ENCODE results near the gene CNN2.

The CNN2 gene

GRCh38 chr19:1041835-1042685, 15.7 kb downstream of the CNN2 start:
- H3K27me3 Mint-ChIP-seq (ENCODE audit: low read depth, poor library complexity) = peaks cover 3% of the 10 kb centered on the region
- peaks cover 29% of the 10 kb centered on the region for H3K4me1 Mint-ChIP-seq
- H3K4me3 Mint-ChIP-seq = no peak overlapping the region
- no peak overlapping the region for H3K27ac Mint-ChIP-seq
- no peak for DNase-seq
- peaks cover 18% of the 10 kb centered on the region for H3K36me3 Mint-ChIP-seq (ENCODE audit: low read depth)
- TF ChIP-seq, protein P1, sequence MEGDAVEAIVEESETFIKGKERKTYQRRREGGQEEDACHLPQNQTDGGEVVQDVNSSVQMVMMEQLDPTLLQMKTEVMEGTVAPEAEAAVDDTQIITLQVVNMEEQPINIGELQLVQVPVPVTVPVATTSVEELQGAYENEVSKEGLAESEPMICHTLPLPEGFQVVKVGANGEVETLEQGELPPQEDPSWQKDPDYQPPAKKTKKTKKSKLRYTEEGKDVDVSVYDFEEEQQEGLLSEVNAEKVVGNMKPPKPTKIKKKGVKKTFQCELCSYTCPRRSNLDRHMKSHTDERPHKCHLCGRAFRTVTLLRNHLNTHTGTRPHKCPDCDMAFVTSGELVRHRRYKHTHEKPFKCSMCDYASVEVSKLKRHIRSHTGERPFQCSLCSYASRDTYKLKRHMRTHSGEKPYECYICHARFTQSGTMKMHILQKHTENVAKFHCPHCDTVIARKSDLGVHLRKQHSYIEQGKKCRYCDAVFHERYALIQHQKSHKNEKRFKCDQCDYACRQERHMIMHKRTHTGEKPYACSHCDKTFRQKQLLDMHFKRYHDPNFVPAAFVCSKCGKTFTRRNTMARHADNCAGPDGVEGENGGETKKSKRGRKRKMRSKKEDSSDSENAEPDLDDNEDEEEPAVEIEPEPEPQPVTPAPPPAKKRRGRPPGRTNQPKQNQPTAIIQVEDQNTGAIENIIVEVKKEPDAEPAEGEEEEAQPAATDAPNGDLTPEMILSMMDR (IDR thresholded peaks at IDR 0.05) = no peak
- H3K9me3 Mint-ChIP-seq = no peaks in the 10 kb centered on the region

- H3K9me3 Mint-ChIP-seq = no peaks in the 10 kb centered on the region
- H3K27me3 Mint-ChIP-seq (ENCODE audit: low read depth, poor library complexity) = peaks cover 3% of the 10 kb centered on the region
- TF ChIP-seq, protein P1 (IDR thresholded peaks at IDR 0.05) = no peak
- DNase-seq = no peak
- no peak overlapping the region for H3K4me3 Mint-ChIP-seq
- H3K36me3 Mint-ChIP-seq (ENCODE audit: low read depth) = peaks cover 11% of the 10 kb centered on the region
- H3K27ac Mint-ChIP-seq = no peak overlapping the region
- H3K4me1 Mint-ChIP-seq = peaks cover 29% of the 10 kb centered on the region
Observed at GRCh38 chr19:1042689-1043511, 16.5 kb downstream of the CNN2 start.

GRCh38 chr19:1045247-1045603, 18.8 kb downstream of the CNN2 start:
- H3K9me3 Mint-ChIP-seq = no peaks in the 10 kb centered on the region
- no peak overlapping the region for H3K4me3 Mint-ChIP-seq
- H3K36me3 Mint-ChIP-seq (ENCODE audit: low read depth) = no peaks in the 10 kb centered on the region
- peaks cover 13% of the 10 kb centered on the region for H3K4me1 Mint-ChIP-seq
- TF ChIP-seq, protein P1 (IDR thresholded peaks at IDR 0.05) = no peak
- H3K27me3 Mint-ChIP-seq (ENCODE audit: low read depth, poor library complexity) = peaks cover 3% of the 10 kb centered on the region
- H3K27ac Mint-ChIP-seq = peak overlapping the region; percentile 36
- DNase-seq = peak; percentile 75

DNA sequence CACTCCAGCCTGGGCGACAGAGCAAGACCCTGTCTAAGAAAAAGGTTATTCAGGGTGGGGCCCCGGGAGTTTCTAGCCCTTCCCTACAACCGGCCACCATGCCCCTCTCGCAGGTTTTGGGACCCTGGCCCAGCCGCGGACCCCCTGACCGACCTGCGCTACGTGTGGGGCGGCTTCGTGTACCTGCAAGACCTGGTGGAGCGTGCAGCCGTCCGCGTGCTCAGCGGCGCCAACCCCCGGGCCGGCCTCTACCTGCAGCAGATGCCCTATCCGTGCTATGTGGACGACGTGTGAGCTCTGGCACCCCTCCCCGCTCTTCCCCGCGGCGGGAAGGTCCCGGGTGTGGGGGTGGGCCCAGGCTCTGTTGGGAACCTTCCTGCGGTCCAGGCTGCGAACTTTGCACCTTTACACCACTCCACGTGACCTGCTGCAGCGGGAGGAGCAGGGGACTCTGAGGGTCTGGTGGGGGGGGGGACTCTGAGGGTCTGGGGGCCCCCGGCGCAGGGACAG, 19.8 kb downstream of the CNN2 start:
- H3K27ac Mint-ChIP-seq = no peak overlapping the region
- peaks cover 3% of the 10 kb centered on the region for H3K27me3 Mint-ChIP-seq (ENCODE audit: low read depth, poor library complexity)
- no peak overlapping the region for H3K4me3 Mint-ChIP-seq
- no peaks in the 10 kb centered on the region for H3K36me3 Mint-ChIP-seq (ENCODE audit: low read depth)
- H3K4me1 Mint-ChIP-seq = peaks cover 5% of the 10 kb centered on the region
- TF ChIP-seq, protein P1 (IDR thresholded peaks at IDR 0.05) = no peak
- no peak for DNase-seq
- H3K9me3 Mint-ChIP-seq = no peaks in the 10 kb centered on the region

- Mint-ChIP-seq H3K9me3 (no peaks in the 10 kb centered on the region), H3K4me3 (no peak overlapping the region), H3K36me3 (ENCODE audit: low read depth) (no peaks in the 10 kb centered on the region), H3K27ac (no peak overlapping the region), H3K27me3 (ENCODE audit: low read depth, poor library complexity) (peaks cover 3% of the 10 kb centered on the region), H3K4me1 (peaks cover 10% of the 10 kb centered on the region)
- TF ChIP-seq, protein P1 (IDR thresholded peaks at IDR 0.05) = no peak
- DNase-seq = no peak
Observed at GRCh38 chr19:1046836-1047695, 20.7 kb downstream of the CNN2 start.
